Glomerular visceral epithelial cell (primary cell): Measurements from ENCODE around the gene DLK1.

Experiments
- DNase-seq: peaks from one replicate; pipeline ENCODE4 v3.0.0-alpha.2; 2016; ENCODE audit errors: extremely low spot score

Gene DLK1

GRCh38 chr14:100776681-100777365 lies 50.1 kb downstream of the DLK1 start:
- DNase-seq, result no peak

GRCh38 chr14:100777366-100777817 lies 50.7 kb downstream of the DLK1 start:
- no peak for DNase-seq

GRCh38 chr14:100777818-100778525 lies 51.3 kb downstream of the DLK1 start:
- no peak for DNase-seq

- no peak for DNase-seq
These were observed 51.8 kb downstream of the DLK1 start for GRCh38 chr14:100778526-100778882.

- DNase-seq, result no peak
These were observed 52.4 kb downstream of the DLK1 start for GRCh38 chr14:100778951-100779690.

GRCh38 chr14:100779691-100780080 lies 53.0 kb downstream of the DLK1 start:
- DNase-seq, result no peak

- DNase-seq, result no peak
These were observed 53.6 kb downstream of the DLK1 start for GRCh38 chr14:100780246-100780645.

GRCh38 chr14:100780646-100781355 lies 54.1 kb downstream of the DLK1 start:
- no peak for DNase-seq

- DNase-seq, result no peak
These were observed 55.3 kb downstream of the DLK1 start for GRCh38 chr14:100781952-100782351.

GRCh38 chr14:100782516-100783320 lies 56.0 kb downstream of the DLK1 start:
- DNase-seq, result no peak

- DNase-seq, result no peak
These were observed 57.1 kb downstream of the DLK1 start for GRCh38 chr14:100783630-100784370.

- no peak for DNase-seq
These were observed 58.0 kb downstream of the DLK1 start for GRCh38 chr14:100784523-100785337.

GRCh38 chr14:100785338-100785615 lies 58.6 kb downstream of the DLK1 start:
- DNase-seq, result no peak

- no peak for DNase-seq
These were observed 58.9 kb downstream of the DLK1 start for GRCh38 chr14:100785626-100786025.

- no peak for DNase-seq
These were observed 59.4 kb downstream of the DLK1 start for GRCh38 chr14:100786131-100786530.

- no peak for DNase-seq
These were observed 60.0 kb downstream of the DLK1 start for GRCh38 chr14:100786576-100787219.

- DNase-seq, result no peak
These were observed 61.0 kb downstream of the DLK1 start for GRCh38 chr14:100787659-100788058.
